Nephron (organoid): ENCODE results near the gene ACBD3.
A peak's percentile ranks its signal among the peaks of the same experiment; 100 is the strongest.

Experiments used
- H3K27ac Mint-ChIP-seq, 3 experiments: 2 replicates each; pipeline ENCODE4 v1.8.0; 2020; ENCODE audit warnings: mixed read lengths in 3 of 3, mild to moderate bottlenecking in 2 of 3, moderate library complexity in 1 of 3
- H3K27me3 Mint-ChIP-seq: 2 replicates; pipeline ENCODE4 v1.8.0; 2021; ENCODE audit warnings: low read depth, mild to moderate bottlenecking, moderate library complexity, mixed read lengths
- H3K36me3 Mint-ChIP-seq: 2 replicates; pipeline ENCODE4 v1.8.0; 2020; ENCODE audit warnings: low read depth, mixed read lengths
- H3K4me1 Mint-ChIP-seq: 2 replicates; pipeline ENCODE4 v1.8.0; 2020; ENCODE audit warnings: mixed read lengths
- H3K4me3 Mint-ChIP-seq, 3 experiments: 2 replicates each; pipeline ENCODE4 v1.8.0; 2020; ENCODE audit warnings: mild to moderate bottlenecking in 3 of 3, mixed read lengths in 3 of 3, moderate library complexity in 2 of 3
- H3K9me3 Mint-ChIP-seq: 2 replicates; pipeline ENCODE4 v1.8.0; 2020; ENCODE audit warnings: mixed read lengths
- CTCF ChIP-seq, 3 experiments: fragments of 200-600 bp; sonication (generic); IDR thresholded peaks; one replicate each; pipeline ENCODE4 v1.5.0; 2021; ENCODE audit warnings: antibody characterized with exemption in 3 of 3; ENCODE audit not compliant: unreplicated experiment in 3 of 3

ACBD3 gene

GRCh38 chr1:226123212-226123560 lies 63.4 kb downstream of the ACBD3 start:
- H3K4me1 Mint-ChIP-seq, result peaks cover 27% of the 10 kb centered on the region
- H3K27me3 Mint-ChIP-seq, result peaks cover 39% of the 10 kb centered on the region
- peak overlapping the region; percentile 63 to 96 (median 86) for H3K27ac Mint-ChIP-seq
- peak overlapping the region; percentile 78 to 85 (median 84) for H3K4me3 Mint-ChIP-seq
- no peak for TF ChIP-seq CTCF (IDR thresholded peaks at IDR 0.05; ENCODE audit: unreplicated experiment in 3 of 3)
- no peaks in the 10 kb centered on the region for H3K36me3 Mint-ChIP-seq
- H3K9me3 Mint-ChIP-seq, result no peaks in the 10 kb centered on the region

- no peaks in the 10 kb centered on the region for H3K9me3 Mint-ChIP-seq
- no peaks in the 10 kb centered on the region for H3K36me3 Mint-ChIP-seq
- TF ChIP-seq CTCF (IDR thresholded peaks at IDR 0.05; ENCODE audit: unreplicated experiment in 3 of 3), result peak; percentile 76 to 89 (median 81)
- H3K4me1 Mint-ChIP-seq, result peaks cover 22% of the 10 kb centered on the region
- H3K4me3 Mint-ChIP-seq, result peak overlapping the region; percentile 76 to 84 (median 78)
- no peak overlapping the region for H3K27ac Mint-ChIP-seq
- peaks cover 32% of the 10 kb centered on the region for H3K27me3 Mint-ChIP-seq
Observed at GRCh38 chr1:226121587-226122400, 64.7 kb downstream of the ACBD3 start.

GRCh38 chr1:226121049-226121586 lies 65.4 kb downstream of the ACBD3 start:
- no peak for TF ChIP-seq CTCF (IDR thresholded peaks at IDR 0.05; ENCODE audit: unreplicated experiment in 3 of 3)
- peaks cover 22% of the 10 kb centered on the region for H3K4me1 Mint-ChIP-seq
- peak overlapping the region; percentile 35 to 88 (median 55) for H3K27ac Mint-ChIP-seq
- H3K27me3 Mint-ChIP-seq, result peaks cover 32% of the 10 kb centered on the region
- peak overlapping the region; percentile 84 to 94 (median 91) for H3K4me3 Mint-ChIP-seq
- H3K36me3 Mint-ChIP-seq, result no peaks in the 10 kb centered on the region
- H3K9me3 Mint-ChIP-seq, result no peaks in the 10 kb centered on the region

- Mint-ChIP-seq H3K4me3 (peak overlapping the region; percentile 84 to 94 (median 91)), H3K4me1 (peaks cover 20% of the 10 kb centered on the region), H3K36me3 (no peaks in the 10 kb centered on the region), H3K9me3 (no peaks in the 10 kb centered on the region), H3K27ac (peak overlapping the region in 1 of 3 experiments; percentile 35), H3K27me3 (peaks cover 35% of the 10 kb centered on the region)
- no peak for TF ChIP-seq CTCF (IDR thresholded peaks at IDR 0.05; ENCODE audit: unreplicated experiment in 3 of 3)
Observed at GRCh38 chr1:226120398-226120797, 66.1 kb downstream of the ACBD3 start.

- TF ChIP-seq CTCF (IDR thresholded peaks at IDR 0.05; ENCODE audit: unreplicated experiment in 3 of 3), result no peak
- H3K27me3 Mint-ChIP-seq, result peaks cover 24% of the 10 kb centered on the region
- peak overlapping the region; percentile 25 to 50 (median 47) for H3K4me3 Mint-ChIP-seq
- H3K27ac Mint-ChIP-seq, result no peak overlapping the region
- no peaks in the 10 kb centered on the region for H3K36me3 Mint-ChIP-seq
- H3K9me3 Mint-ChIP-seq, result no peaks in the 10 kb centered on the region
- peaks cover 15% of the 10 kb centered on the region for H3K4me1 Mint-ChIP-seq
Observed at GRCh38 chr1:226119169-226119568, 67.4 kb downstream of the ACBD3 start.
